ENCODE measurements around the gene SCT.

DNA sequence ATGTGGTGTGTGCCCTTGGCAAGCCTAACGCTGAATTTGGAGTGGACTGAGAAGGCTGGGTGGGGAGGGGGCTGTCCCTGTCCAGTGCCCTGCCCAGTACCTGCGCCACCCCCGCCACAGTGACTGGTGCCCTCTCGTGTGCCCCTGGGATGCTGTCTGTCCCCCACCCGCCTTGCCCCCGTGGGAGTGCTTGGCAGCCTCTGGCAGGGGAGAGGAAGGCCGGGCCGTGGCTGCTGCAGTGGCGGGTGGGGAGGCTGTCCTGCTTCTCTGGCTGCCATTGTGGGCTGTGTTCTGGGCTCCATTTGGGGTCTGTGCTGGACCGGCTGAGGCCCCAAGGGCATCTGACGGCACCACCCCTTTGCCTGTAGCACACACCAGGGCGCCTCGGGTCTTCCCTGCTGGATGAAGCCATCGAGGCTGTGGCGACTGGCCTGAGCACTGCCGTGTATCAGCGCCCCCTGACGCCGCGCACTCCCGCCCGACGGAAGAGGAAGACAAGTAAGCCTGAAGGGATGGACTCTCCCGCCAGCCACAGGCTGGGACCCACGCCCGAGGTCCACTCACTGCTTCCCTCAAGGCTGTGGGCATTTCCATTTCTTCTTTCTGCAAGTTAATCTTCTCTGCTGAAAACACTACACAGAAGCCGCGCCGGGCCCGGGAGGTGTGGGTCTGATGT lies 28.8 kb downstream of the SCT start:
- no peak for TF ChIP-seq ARNTL (CRISPR knock-in tag; IDR thresholded peaks at IDR 0.05; ENCODE audit: borderline replicate concordance, low read depth)
- no peak for TF ChIP-seq TCF4 (CRISPR knock-in tag; IDR thresholded peaks at IDR 0.05; ENCODE audit: borderline replicate concordance)
- TF ChIP-seq OSR1 (CRISPR knock-in tag; IDR thresholded peaks at IDR 0.05): no peak
- no peak for TF ChIP-seq TOX (CRISPR knock-in tag; IDR thresholded peaks at IDR 0.05; ENCODE audit: borderline replicate concordance)
- no peak for TF ChIP-seq SNAI2 (CRISPR knock-in tag; IDR thresholded peaks at IDR 0.05)

Measured in SK-N-SH treated with all-trans-retinoic acid at 6 μM for 48 hours (cell line).